ENCODE measurements around the gene ADAMTS17.

The ADAMTS17 gene

GRCh38 chr15:100204771-100205170 is 137.0 kb downstream of the ADAMTS17 start:
- peaks cover 11% of the 10 kb centered on the region for H3K27me3 ChIP-seq (ENCODE audit: insufficient read depth, low read depth, severe bottlenecking)
- no peak overlapping the region for H3K4me3 ChIP-seq (ENCODE audit: low read depth, low read length)
- H3K9me3 ChIP-seq (ENCODE audit: severe bottlenecking), result peaks cover 5% of the 10 kb centered on the region
- H3K36me3 ChIP-seq, result no peaks in the 10 kb centered on the region
- DNase-seq, result no peak
- no peak overlapping the region for H3K27ac ChIP-seq
- no peak for TF ChIP-seq CTCF (IDR thresholded peaks at IDR 0.05; ENCODE audit: low read depth, low read length)

- Histone ChIP-seq H3K9me3 (ENCODE audit: severe bottlenecking) (peaks cover 5% of the 10 kb centered on the region), H3K27me3 (ENCODE audit: insufficient read depth, low read depth, severe bottlenecking) (peaks cover 11% of the 10 kb centered on the region), H3K27ac (no peak overlapping the region), H3K4me3 (ENCODE audit: low read depth, low read length) (no peak overlapping the region), H3K36me3 (no peaks in the 10 kb centered on the region)
- no peak for DNase-seq
- no peak for TF ChIP-seq CTCF (IDR thresholded peaks at IDR 0.05; ENCODE audit: low read depth, low read length)
These were observed 137.6 kb downstream of the ADAMTS17 start for GRCh38 chr15:100204211-100204610.

GRCh38 chr15:100202309-100202960 is 139.3 kb downstream of the ADAMTS17 start:
- no peak for DNase-seq
- TF ChIP-seq CTCF (IDR thresholded peaks at IDR 0.05; ENCODE audit: low read depth, low read length), result no peak
- Histone ChIP-seq H3K36me3 (no peaks in the 10 kb centered on the region), H3K4me3 (ENCODE audit: low read depth, low read length) (no peak overlapping the region), H3K9me3 (ENCODE audit: severe bottlenecking) (peaks cover 5% of the 10 kb centered on the region), H3K27me3 (ENCODE audit: insufficient read depth, low read depth, severe bottlenecking) (peaks cover 16% of the 10 kb centered on the region), H3K27ac (no peak overlapping the region)

GRCh38 chr15:100201376-100202280 is 140.1 kb downstream of the ADAMTS17 start:
- Histone ChIP-seq H3K4me3 (ENCODE audit: low read depth, low read length) (no peak overlapping the region), H3K27ac (no peak overlapping the region), H3K36me3 (no peaks in the 10 kb centered on the region), H3K27me3 (ENCODE audit: insufficient read depth, low read depth, severe bottlenecking) (peaks cover 19% of the 10 kb centered on the region), H3K9me3 (ENCODE audit: severe bottlenecking) (peaks cover 5% of the 10 kb centered on the region)
- TF ChIP-seq CTCF (IDR thresholded peaks at IDR 0.05; ENCODE audit: low read depth, low read length), result no peak
- DNase-seq, result no peak

- no peak for DNase-seq
- H3K36me3 ChIP-seq, result no peaks in the 10 kb centered on the region
- H3K27ac ChIP-seq, result no peak overlapping the region
- TF ChIP-seq CTCF (IDR thresholded peaks at IDR 0.05; ENCODE audit: low read depth, low read length), result no peak
- H3K9me3 ChIP-seq (ENCODE audit: severe bottlenecking), result peaks cover 5% of the 10 kb centered on the region
- H3K4me3 ChIP-seq (ENCODE audit: low read depth, low read length), result no peak overlapping the region
- peaks cover 19% of the 10 kb centered on the region for H3K27me3 ChIP-seq (ENCODE audit: insufficient read depth, low read depth, severe bottlenecking)
These were observed 141.4 kb downstream of the ADAMTS17 start for GRCh38 chr15:100200287-100200880.
